GF-D8 (cell line): ENCODE results near the gene DR1.
"Not testable (repeated sequence)": the region's sequence is repeated elsewhere in the genome, so short reads cannot be mapped to it uniquely, and the experiment has no call there.

Experiments
- DNase-seq: peaks from one replicate; lab custom pipeline; 2025; lab: John Stamatoyannopoulos, UW

The DR1 gene

DNA sequence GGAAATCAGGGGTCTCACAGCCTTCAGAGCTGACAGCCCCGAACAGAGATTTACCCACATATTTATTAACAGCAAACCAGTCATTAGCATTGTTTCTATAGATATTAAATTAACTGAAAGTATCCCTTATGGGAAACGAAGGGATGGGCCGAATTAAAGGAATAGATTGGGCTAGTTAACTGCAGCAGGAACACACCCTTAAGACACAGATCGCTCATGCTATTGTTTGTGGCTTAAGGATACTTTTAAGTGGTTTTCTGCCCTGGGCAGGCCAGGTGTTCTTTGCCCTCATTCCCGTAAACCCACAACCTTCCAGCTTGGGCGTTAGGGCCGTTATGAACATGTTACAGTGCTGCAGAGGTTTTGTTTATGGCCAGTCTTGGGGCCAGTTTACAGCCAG, 40.6 kb downstream of the DR1 start:
- not testable (repeated sequence) for DNase-seq

- no peak for DNase-seq
Observed at GRCh38 chr1:93394514-93394913, 48.8 kb downstream of the DR1 start.

DNA sequence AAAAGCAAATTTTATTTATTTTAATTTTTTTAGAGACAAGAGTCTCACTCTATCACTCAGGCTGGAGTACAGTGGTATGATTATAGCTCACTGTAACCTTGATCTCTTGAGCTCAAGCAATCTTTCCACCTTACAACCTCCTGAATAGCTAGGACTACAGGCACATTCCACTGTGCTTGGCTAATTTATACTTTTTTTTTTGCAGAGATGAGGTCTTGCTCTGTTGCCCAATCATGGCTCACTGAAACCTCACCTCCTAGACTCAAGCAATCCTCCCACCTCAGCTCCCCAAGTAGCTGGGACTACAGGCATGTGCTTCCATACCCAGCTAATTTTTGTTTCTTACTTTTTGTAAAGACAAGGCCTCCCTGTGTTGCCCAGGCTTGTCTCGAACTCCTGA, 49.5 kb downstream of the DR1 start:
- DNase-seq, result no peak

- DNase-seq, result no peak
Observed at GRCh38 chr1:93399781-93400180, 54.1 kb downstream of the DR1 start.

- no peak for DNase-seq
Observed at GRCh38 chr1:93408203-93408602, 62.5 kb downstream of the DR1 start.

DNA sequence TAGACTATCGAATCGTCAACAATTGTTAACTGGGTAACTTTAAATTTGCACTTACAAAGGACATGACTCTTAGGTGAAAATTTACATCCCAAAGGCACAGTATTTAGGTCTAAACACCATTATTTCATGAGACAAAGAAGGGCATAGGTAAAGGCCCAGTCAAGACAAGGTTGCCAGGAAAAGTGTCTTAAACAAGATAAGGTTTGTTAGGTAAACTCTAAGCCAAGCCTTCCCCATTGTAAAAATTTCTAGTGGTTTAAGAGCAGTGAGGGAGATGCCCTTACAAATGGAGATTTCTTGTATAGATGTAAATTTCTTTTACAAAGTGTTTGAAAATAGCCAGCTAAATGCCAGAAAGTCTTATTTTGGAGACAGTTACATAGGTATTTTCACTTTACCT, 65.3 kb downstream of the DR1 start:
- DNase-seq, result no peak

- no peak for DNase-seq
Observed at GRCh38 chr1:93414749-93415148, 69.0 kb downstream of the DR1 start.

GRCh38 chr1:93415296-93415695, 69.6 kb downstream of the DR1 start:
- DNase-seq, result no peak

- no peak for DNase-seq
Observed at GRCh38 chr1:93416183-93416582, 70.5 kb downstream of the DR1 start.
